NT2/D1 (cell line): ENCODE measurements around the gene TTC12.

ENCODE experiments used
- DNase-seq: peaks from one replicate; pipeline ENCODE4 v3.0.0-alpha.2; 2011; ENCODE audit warnings: low read depth, low spot score
- H3K27me3 ChIP-seq: 2 replicates; pipeline ENCODE4 v1.6.0; 2011; ENCODE audit warnings: mild to moderate bottlenecking; ENCODE audit not compliant: insufficient read length, insufficient read depth
- H3K36me3 ChIP-seq: 2 replicates; pipeline ENCODE4 v1.6.1; 2011; ENCODE audit warnings: mild to moderate bottlenecking, low read length, mixed read lengths; ENCODE audit not compliant: insufficient read depth, insufficient read length
- H3K4me1 ChIP-seq: 2 replicates; pipeline ENCODE4 v1.5.1; 2011; ENCODE audit not compliant: insufficient read depth, insufficient read length
- H3K4me3 ChIP-seq: 2 replicates; pipeline ENCODE4 v1.5.1; 2011; ENCODE audit warnings: low read depth; ENCODE audit not compliant: insufficient read length
- H3K9ac ChIP-seq: 2 replicates; pipeline ENCODE4 v1.6.0; 2011; ENCODE audit warnings: low read depth; ENCODE audit not compliant: insufficient read length
- H3K9me3 ChIP-seq: 2 replicates; pipeline ENCODE4 v1.5.1; 2011; ENCODE audit warnings: mild to moderate bottlenecking, low read length; ENCODE audit not compliant: insufficient read depth
- SUZ12 ChIP-seq: IDR thresholded peaks from 2 replicates; pipeline ENCODE4 v1.6.1; 2011; ENCODE audit not compliant: insufficient read length, insufficient read depth; ENCODE audit errors: extremely low read depth
- YY1 ChIP-seq: IDR thresholded peaks from 2 replicates; pipeline ENCODE4 v1.6.1; 2011; ENCODE audit not compliant: insufficient read length, insufficient read depth
- ZNF274 ChIP-seq: IDR thresholded peaks from 2 replicates; pipeline ENCODE4 v1.6.1; 2011; ENCODE audit warnings: mild to moderate bottlenecking, low read depth, low read length

The TTC12 gene

GRCh38 chr11:113392236-113392921 is 78.0 kb downstream of the TTC12 start:
- H3K4me3 ChIP-seq = no peak overlapping the region
- DNase-seq = no peak
- H3K9me3 ChIP-seq = no peaks in the 10 kb centered on the region
- H3K9ac ChIP-seq = no peak overlapping the region
- no peaks in the 10 kb centered on the region for H3K36me3 ChIP-seq
- H3K27me3 ChIP-seq = peaks cover 3% of the 10 kb centered on the region
- peaks cover 3% of the 10 kb centered on the region for H3K4me1 ChIP-seq
- no peak for TF ChIP-seq YY1
- TF ChIP-seq ZNF274 = no peak

- Histone ChIP-seq H3K4me3 (no peak overlapping the region), H3K4me1 (peaks cover 3% of the 10 kb centered on the region), H3K36me3 (no peaks in the 10 kb centered on the region), H3K27me3 (no peaks in the 10 kb centered on the region), H3K9me3 (no peaks in the 10 kb centered on the region), H3K9ac (no peak overlapping the region)
- no peak for DNase-seq
- no peak for TF ChIP-seq ZNF274
- TF ChIP-seq SUZ12 = no peak
- no peak for TF ChIP-seq YY1
Measured at GRCh38 chr11:113393501-113393985, 79.2 kb downstream of the TTC12 start.

DNA sequence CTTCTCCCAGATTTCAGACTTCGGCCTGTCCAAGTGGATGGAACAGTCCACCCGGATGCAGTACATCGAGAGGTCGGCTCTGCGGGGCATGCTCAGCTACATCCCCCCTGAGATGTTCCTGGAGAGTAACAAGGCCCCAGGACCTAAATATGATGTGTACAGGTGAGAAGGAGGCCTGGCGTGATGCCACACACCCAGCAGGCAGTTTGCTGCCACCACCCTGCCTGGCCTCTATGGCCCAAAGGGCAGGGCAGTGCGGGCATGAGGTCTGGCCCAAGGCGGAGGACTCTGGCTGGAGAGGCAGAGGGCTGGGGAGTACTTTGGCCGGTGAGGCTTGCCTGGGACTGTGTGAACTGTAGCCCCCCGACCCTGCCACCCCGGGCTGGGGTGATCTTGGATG is 80.5 kb downstream of the TTC12 start:
- Histone ChIP-seq H3K9me3 (no peaks in the 10 kb centered on the region), H3K36me3 (no peaks in the 10 kb centered on the region), H3K4me1 (peaks cover 3% of the 10 kb centered on the region), H3K4me3 (no peak overlapping the region), H3K27me3 (no peaks in the 10 kb centered on the region), H3K9ac (no peak overlapping the region)
- TF ChIP-seq YY1 (no peak), SUZ12 (no peak), ZNF274 (no peak)
- no peak for DNase-seq

DNA sequence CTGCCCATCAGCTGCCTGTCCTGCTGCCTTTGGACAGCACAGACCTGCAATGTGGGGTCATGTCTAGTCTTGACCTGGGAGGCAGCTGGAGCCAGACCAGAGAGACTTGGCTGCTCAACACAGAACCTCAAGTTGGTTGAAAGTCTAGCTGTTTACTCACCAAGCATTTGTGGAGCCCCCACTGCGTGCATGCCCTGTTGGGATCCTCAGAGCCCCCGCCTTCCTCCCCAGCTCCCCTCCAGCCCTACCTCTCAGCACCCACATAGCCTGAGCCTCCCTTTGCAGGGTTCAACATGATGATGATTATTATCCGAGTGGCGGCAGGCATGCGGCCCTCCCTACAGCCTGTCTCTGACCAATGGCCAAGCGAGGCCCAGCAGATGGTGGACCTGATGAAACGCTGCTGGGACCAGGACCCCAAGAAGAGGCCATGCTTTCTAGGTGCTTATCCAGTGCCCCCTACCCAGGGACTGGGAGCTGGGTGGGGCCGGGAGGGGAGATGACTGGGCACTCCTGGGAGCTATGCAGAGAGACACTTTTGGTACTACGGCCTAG is 81.5 kb downstream of the TTC12 start:
- Histone ChIP-seq H3K4me3 (no peak overlapping the region), H3K9ac (no peak overlapping the region), H3K4me1 (peaks cover 3% of the 10 kb centered on the region), H3K9me3 (no peaks in the 10 kb centered on the region), H3K27me3 (no peaks in the 10 kb centered on the region), H3K36me3 (no peaks in the 10 kb centered on the region)
- DNase-seq = no peak
- no peak for TF ChIP-seq ZNF274
- no peak for TF ChIP-seq SUZ12
- no peak for TF ChIP-seq YY1

- Histone ChIP-seq H3K27me3 (no peaks in the 10 kb centered on the region), H3K4me1 (peaks cover 3% of the 10 kb centered on the region), H3K36me3 (no peaks in the 10 kb centered on the region), H3K4me3 (no peak overlapping the region), H3K9me3 (no peaks in the 10 kb centered on the region), H3K9ac (no peak overlapping the region)
- no peak for DNase-seq
- no peak for TF ChIP-seq ZNF274
- TF ChIP-seq SUZ12 = no peak
- no peak for TF ChIP-seq YY1
Measured at GRCh38 chr11:113396690-113397089, 82.3 kb downstream of the TTC12 start.

DNA sequence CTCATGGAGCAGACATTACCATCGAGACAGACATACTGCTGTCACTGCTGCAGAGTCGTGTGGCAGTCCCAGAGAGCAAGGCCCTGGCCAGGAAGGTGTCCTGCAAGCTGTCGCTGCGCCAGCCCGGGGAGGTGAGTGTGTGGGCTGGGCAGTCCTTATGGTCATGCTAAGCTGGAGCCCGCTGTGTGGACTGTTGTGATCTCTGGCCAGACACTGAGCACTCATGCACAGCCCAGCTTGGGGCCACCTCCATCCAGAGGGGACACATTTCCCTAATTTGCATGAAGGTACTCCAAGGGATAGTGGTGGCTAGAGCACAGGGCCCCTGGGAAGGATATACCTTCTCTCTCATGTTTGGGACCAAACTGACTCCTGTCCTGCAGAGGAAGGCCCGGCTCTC is 82.8 kb downstream of the TTC12 start:
- Histone ChIP-seq H3K4me1 (peaks cover 3% of the 10 kb centered on the region), H3K36me3 (no peaks in the 10 kb centered on the region), H3K9me3 (no peaks in the 10 kb centered on the region), H3K9ac (no peak overlapping the region), H3K4me3 (no peak overlapping the region), H3K27me3 (no peaks in the 10 kb centered on the region)
- no peak for DNase-seq
- TF ChIP-seq YY1 (no peak), SUZ12 (no peak)

- Histone ChIP-seq H3K9me3 (no peaks in the 10 kb centered on the region), H3K4me1 (peaks cover 3% of the 10 kb centered on the region), H3K36me3 (no peaks in the 10 kb centered on the region), H3K4me3 (no peak overlapping the region), H3K27me3 (peaks cover 1% of the 10 kb centered on the region), H3K9ac (no peak overlapping the region)
- DNase-seq = no peak
- TF ChIP-seq SUZ12 = no peak
- no peak for TF ChIP-seq YY1
- TF ChIP-seq ZNF274 = no peak
Measured at GRCh38 chr11:113397821-113398220, 83.4 kb downstream of the TTC12 start.
